GM19240 (cell line): ENCODE data around the gene PTPRE.

Experiments used
- DNase-seq: peaks from one replicate; pipeline ENCODE4 v3.0.0; 2011; ENCODE audit warnings: low spot score; ENCODE audit not compliant: insufficient read length

The PTPRE gene

DNA sequence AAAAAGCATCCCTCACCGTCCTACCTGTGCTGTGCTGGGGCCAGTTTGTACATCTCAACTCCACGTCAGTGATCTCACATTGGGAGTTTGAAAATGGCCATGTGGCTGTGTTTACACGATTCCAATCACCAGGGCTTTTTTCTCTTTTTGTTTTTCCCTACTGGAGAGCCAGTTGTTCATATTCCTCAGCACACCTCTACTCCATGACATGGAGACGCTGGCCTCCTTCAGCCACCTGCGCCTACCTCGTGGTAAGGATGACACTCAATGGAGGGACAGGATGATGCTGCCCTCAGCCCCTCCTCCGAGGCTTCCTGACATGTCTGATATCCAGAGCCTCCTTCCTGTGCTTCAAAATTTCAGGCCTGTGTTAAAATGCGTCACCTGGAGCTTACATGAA is 24.5 kb upstream of the PTPRE start:
- DNase-seq: no peak

- no peak for DNase-seq
Observed at GRCh38 chr10:127882801-127883459, 24.0 kb upstream of the PTPRE start.

DNA sequence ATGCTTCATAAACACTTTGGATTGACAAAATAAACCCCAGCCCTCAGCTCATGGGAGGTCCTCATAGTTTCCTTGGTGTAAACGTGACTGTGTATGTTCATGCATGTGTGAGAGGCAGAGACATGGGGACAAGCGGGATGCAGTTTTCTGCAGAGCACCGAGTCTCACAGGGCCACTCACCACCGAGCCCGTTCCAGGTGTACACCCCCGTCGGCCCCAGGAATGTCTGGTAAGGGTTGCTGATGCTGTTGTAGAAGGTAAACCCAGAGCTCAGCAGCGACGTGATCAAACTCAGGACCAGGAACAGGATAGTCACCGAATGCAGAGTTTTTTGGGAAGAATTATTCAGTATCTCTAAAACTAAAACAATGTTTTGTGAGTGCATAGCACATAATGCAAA is 23.4 kb upstream of the PTPRE start:
- DNase-seq: no peak

DNA sequence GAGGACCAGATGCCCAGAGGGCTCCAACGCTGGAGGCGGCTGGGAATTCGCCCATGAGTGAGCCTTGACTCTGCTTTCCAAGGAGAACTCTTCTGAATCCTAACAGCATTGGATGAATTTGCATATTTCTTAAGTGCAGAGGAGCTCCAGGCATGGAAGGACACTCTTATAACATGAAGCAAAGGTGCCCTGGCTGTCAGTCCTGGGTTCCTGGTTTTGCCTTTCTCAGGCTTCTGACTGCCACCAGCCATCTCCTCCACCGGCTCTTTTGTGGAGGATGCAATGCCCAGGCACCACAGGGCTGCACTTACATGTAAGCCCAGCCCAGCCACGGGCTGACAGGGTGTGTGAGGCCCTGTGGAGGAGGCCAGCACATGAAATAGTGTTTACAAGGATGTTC is 22.4 kb upstream of the PTPRE start:
- no peak for DNase-seq

DNA sequence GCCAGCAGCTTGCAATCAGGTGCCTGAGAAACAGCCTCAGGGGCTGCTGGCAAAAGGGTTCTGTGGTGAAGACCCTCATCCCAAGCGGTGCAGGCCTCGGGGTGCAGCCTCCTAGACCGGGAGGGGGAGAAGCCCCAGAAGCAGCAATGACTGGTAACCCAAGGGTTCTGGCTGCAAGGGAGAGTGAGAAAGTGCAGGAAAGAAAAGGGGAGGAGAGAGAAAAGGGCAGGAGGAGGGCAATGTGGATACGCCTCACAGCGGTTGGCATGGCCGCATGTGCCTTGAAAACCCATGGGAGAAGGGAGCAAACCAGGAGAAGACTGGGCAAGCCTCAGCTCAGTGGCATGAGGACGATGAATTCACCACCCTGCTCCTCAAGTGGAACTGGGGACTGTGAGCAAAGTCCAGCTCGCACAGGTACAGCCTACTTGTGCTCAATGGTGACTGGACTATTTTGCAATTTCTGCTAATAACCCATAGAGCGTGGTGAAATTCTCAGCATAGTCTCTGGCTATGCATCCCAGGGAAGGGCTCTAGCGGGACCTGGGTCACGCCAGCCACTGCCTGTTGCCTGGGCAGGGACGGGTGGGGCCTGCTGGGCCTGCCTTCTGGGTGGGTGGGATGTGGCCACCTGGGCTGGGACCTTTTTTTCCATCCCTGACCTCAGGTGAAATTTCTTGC is 20.4 kb upstream of the PTPRE start:
- no peak for DNase-seq

DNA sequence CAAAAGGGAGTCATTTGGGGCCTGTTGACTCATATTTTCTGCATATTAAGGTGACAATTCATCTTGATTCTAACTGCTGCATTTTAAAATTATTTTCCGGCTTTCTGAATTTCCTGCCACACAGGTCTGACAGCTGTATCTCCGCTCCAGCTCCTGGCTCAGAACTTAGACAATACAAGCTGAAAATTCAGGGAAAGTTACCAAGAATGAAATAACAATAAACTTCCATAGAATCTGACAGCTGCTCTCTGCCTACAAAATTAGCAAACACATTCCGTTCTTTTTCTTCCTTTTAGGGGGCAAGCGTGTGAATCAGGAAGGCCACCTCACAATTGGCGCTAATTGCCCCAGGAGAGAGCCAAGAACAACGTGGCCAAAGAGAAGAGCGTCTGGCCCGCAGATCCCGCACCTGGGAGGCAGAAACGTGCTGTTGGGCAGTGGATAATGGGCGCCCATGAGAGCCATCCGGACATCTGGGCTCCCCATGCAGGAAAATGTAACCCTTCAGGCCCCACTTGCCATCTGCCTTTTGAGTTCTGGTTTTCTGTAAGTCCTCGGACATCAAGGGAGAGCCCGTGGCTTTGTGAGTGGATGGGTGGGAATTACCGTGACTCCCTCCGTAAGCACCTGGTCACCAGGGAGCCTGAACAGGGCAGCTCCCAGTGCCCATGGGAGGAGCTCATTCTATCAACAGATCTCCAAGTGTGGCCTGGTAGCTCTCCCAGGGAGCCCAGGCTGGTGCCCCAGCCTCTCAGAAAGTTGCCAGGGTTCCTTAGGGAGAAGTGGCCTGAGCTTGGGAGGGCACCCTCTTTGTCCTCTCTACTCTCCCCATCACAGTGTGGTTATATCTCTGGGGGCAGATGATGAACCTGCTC is 19.1 kb upstream of the PTPRE start:
- DNase-seq: no peak

DNA sequence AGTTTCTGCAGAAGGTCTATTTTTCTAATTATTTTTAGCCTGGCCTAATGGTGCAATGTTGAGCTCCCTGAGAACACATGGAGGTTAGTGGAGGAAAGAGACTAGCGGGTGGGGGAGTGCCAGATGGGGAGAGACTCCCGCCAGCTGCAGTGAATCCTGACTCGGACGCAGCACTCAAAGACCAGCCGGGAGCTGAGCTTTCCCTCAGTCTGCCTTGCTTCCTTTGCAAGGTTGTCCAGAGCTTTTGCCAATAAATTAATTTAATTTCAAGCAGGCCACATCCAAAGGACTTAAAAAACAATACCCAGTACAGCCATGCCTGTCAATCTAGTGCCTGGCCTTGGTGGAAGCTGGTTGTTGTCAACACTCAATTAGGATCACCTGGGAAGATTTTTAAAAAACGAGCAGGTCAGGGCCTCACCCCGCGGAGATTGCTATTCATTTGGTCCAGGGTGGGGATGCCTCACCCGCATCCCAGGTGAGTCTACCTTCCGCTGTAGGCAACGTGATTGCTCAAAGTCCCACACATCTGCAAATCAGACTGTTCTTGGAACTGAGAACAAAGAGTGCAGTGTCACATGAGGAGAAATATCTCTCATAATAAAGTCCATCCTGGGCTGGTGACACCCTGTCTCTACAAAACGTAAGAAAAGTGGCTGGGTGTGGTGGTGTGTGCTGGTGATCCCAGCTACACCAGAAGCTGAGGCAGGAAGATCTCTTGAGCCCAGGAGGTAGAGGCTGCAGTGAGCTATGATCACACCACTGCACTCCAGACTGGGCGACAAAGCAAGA is 18.2 kb upstream of the PTPRE start:
- DNase-seq: no peak

DNA sequence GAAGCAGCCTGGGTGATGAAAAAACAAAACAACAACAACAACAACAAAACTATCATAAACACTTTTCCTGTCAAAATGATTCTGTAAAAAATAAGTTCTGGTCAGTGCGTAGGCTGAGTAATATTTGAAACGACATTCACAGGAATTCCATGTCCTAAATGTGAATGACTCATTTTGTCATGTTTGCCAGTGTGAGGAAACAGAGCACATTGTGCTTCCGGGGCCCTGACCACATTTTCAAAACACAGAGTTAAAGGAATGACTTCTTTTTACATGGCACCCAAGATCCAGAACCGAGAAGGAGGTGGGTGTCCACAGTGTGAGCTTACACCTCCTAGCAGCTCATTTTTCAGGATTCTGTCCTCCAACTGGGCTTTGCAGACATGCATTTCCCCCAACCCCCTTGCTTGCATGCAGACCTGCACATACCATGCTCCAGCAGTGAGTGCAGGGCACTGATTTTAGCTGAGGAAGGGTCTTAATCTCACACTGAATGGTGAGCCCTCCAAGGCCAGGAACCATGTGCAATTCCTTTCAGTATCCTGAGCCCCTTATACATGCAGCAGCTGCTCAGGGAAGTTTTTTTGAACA is 17.2 kb upstream of the PTPRE start:
- no peak for DNase-seq

- no peak for DNase-seq
Observed at GRCh38 chr10:127890216-127890615, 16.7 kb upstream of the PTPRE start.

GRCh38 chr10:127890832-127891334 is 16.0 kb upstream of the PTPRE start:
- no peak for DNase-seq

- no peak for DNase-seq
Observed at GRCh38 chr10:127892743-127893142, 14.2 kb upstream of the PTPRE start, which contains the start of gene CLRN3. CLRN3 (minus strand) TSS chr10:127892941; CDS start chr10:127892784, 157 bp downstream.

- no peak for DNase-seq
Observed at GRCh38 chr10:127894146-127894545, 12.8 kb upstream of the PTPRE start.

- DNase-seq: no peak
Observed at GRCh38 chr10:127896590-127896989, 10.3 kb upstream of the PTPRE start.

DNA sequence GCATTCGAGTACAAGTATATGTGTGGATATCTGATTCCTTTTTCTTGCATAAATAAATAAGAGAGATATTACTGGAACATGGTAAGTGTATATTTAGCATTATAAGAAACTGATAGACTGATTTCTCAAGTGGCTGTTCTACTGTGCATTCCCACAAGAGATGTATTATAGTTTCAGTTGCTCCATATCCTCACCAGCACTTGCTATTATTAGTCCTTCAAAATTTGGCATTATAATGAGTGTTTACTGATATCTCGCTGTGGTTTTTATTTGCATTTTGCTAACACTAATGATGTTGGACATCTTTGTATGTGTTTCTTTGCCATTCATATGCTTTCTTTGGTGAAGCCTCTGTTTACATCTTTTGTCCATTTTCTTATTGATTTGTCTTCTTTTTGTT is 9.7 kb upstream of the PTPRE start:
- DNase-seq: no peak

GRCh38 chr10:127899766-127900387 is 7.0 kb upstream of the PTPRE start:
- no peak for DNase-seq

DNA sequence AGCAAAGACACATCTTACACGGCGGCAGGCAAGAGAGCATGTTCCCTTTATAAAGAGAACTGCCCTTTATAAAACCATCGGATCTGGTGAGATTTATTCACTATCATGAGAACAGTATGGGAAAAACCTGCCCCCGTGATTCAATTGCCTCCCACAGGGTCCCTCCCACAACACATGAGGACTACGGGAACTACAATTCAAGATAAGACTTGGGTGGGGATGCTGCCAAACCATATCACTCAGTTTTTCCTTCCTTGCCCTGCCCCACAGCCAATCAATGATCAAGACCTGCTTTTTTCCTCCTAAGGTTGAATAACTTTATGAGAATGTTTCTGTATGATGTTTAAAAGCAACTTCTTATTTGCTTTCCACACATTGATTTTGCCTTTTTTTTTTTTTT is 3.1 kb upstream of the PTPRE start:
- DNase-seq: no peak

GRCh38 chr10:127904311-127905000 is 2.4 kb upstream of the PTPRE start:
- DNase-seq: no peak

DNA sequence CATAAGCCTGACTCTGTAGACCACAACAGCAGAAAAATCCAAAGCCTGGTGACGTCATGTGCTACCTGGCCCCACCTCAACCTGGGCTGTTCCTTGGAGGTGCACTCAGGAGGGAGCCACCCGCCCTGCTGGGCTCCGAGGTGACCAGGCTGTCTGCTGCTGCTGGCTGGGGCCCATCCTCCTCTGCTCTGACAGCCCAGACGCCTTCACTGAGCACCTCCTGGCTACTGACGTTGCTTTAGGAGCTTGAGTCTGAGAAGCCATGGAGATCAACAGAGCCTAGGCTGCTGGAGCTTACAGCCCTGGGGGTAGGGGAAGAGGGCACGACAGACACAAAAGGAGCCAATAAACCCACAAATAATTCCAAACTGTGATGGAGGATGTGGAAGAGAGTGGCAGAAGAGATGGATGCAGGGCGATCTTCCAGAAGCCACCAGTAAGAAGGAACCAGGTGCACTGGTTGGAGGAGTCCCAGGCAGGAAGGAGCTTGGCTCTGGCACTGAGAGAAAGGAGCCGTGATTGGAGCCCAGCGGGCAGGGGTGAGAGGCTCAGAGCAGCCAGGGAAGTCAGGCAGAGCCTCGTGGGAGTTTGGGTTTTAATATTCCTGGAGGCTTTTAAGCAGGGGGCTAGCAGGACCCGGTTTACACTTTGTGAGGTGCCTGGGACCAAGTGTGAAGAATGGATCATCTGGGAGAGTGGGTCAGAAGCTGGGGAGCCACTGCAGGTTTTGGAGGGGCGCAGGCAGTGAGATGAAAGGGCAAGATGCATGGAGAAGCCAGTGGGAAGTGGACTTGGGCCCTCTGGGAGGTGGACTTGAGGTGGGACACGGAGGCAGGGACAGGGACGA is 1.7 kb upstream of the PTPRE start:
- DNase-seq: no peak

GRCh38 chr10:127905848-127906261 is 1.0 kb upstream of the PTPRE start:
- DNase-seq: no peak
